Neuronal stem cell (in vitro differentiated cells): Measurements from ENCODE around the gene C1QTNF6.

ENCODE experiments used
- DNase-seq: peaks from one replicate; pipeline ENCODE4 v3.0.0-alpha.2; 2013; ENCODE audit warnings: low spot score
- H2AFZ ChIP-seq: one replicate; pipeline ENCODE4 v1.6.1; 2013; ENCODE audit warnings: mild to moderate bottlenecking, low read length, inconsistent platforms
- H2AK5ac ChIP-seq: 2 replicates; pipeline ENCODE4 v1.6.1; 2013; ENCODE audit warnings: low read depth, mild to moderate bottlenecking, inconsistent platforms, low read length, moderate library complexity, mixed read lengths
- H2BK120ac ChIP-seq: 2 replicates; pipeline ENCODE4 v1.6.1; 2013; ENCODE audit warnings: low read depth, mild to moderate bottlenecking, inconsistent platforms, low read length, moderate library complexity, mixed read lengths
- H2BK12ac ChIP-seq: one replicate; pipeline ENCODE4 v1.6.1; 2013; ENCODE audit warnings: low read length, inconsistent platforms
- H2BK15ac ChIP-seq: 2 replicates; pipeline ENCODE4 v1.6.1; 2013; ENCODE audit warnings: mild to moderate bottlenecking, low read length, inconsistent platforms, mixed read lengths
- H2BK5ac ChIP-seq: one replicate; pipeline ENCODE4 v1.6.1; 2013; ENCODE audit warnings: inconsistent platforms, mild to moderate bottlenecking, low read length, moderate library complexity
- H3K14ac ChIP-seq: one replicate; pipeline ENCODE4 v1.6.1; 2013; ENCODE audit warnings: low read length, inconsistent platforms
- H3K18ac ChIP-seq: 2 replicates; pipeline ENCODE4 v1.6.1; 2013; ENCODE audit warnings: low read length, inconsistent platforms
- H3K23ac ChIP-seq: 2 replicates; pipeline ENCODE4 v1.6.1; 2013; ENCODE audit warnings: low read depth, mild to moderate bottlenecking, mixed read lengths, low read length, inconsistent platforms; ENCODE audit not compliant: poor library complexity
- H3K27ac ChIP-seq: replicated peaks from 3 replicates; pipeline ENCODE4 v1.5.1; 2013; ENCODE audit warnings: low read length, inconsistent platforms
- H3K27me3 ChIP-seq, 3 experiments: 2 replicates each; pipeline ENCODE4 v1.6.1; 2013; ENCODE audit warnings: low read length in 3 of 3, mild to moderate bottlenecking in 2 of 3, inconsistent platforms in 1 of 3, low read depth in 1 of 3, mixed read lengths in 1 of 3, moderate library complexity in 1 of 3; ENCODE audit not compliant: control insufficient read depth in 3 of 3, insufficient read depth in 3 of 3
- H3K36me3 ChIP-seq, 2 donors: replicated peaks in 1 of 2; 2 replicates each; pipeline ENCODE4 v1.6.1; 2013; ENCODE audit warnings: low read length in 2 of 2; ENCODE audit not compliant: control insufficient read depth in 2 of 2, insufficient read depth in 2 of 2
- H3K4ac ChIP-seq: 2 replicates; pipeline ENCODE4 v1.6.1; 2013; ENCODE audit warnings: inconsistent platforms, mild to moderate bottlenecking, low read length, moderate library complexity
- H3K4me1 ChIP-seq, 2 donors: 1 replicate in 1 of 2; 2 replicates in 1 of 2; pipeline ENCODE4 v1.6.1; 2013; ENCODE audit warnings: low read length in 2 of 2, low read depth in 1 of 2; ENCODE audit not compliant: control insufficient read depth in 2 of 2, insufficient read depth in 1 of 2
- H3K4me2 ChIP-seq: one replicate; pipeline ENCODE4 v1.6.1; 2013; ENCODE audit warnings: mild to moderate bottlenecking, low read length, inconsistent platforms; ENCODE audit not compliant: insufficient read depth, poor library complexity, severe bottlenecking
- H3K4me3 ChIP-seq, 2 donors: 2 replicates each; pipeline ENCODE4 v1.5.1; 2013; ENCODE audit warnings: low read length in 2 of 2, mild to moderate bottlenecking in 2 of 2, inconsistent platforms in 1 of 2, moderate library complexity in 1 of 2
- H3K79me1 ChIP-seq: one replicate; pipeline ENCODE4 v1.6.1; 2013; ENCODE audit warnings: low read depth, mild to moderate bottlenecking, inconsistent platforms, low read length, moderate library complexity
- H3K9ac ChIP-seq: one replicate; pipeline ENCODE4 v1.6.1; 2013; ENCODE audit warnings: mild to moderate bottlenecking, low read depth, low read length, inconsistent platforms; ENCODE audit not compliant: poor library complexity
- H3K9me3 ChIP-seq, 2 donors: replicated peaks in 1 of 2; 2 replicates each; pipeline versions ENCODE3 to v1.6.1; 2013; ENCODE audit warnings: low read length in 2 of 2, mild to moderate bottlenecking in 2 of 2, inconsistent platforms in 1 of 2, low read depth in 1 of 2, mixed read lengths in 1 of 2, moderate library complexity in 1 of 2; ENCODE audit not compliant: control insufficient read depth in 2 of 2, insufficient read depth in 1 of 2
- H4K8ac ChIP-seq: one replicate; pipeline ENCODE4 v1.6.1; 2013; ENCODE audit warnings: low read depth, mild to moderate bottlenecking, inconsistent platforms, low read length, moderate library complexity
- H4K91ac ChIP-seq: one replicate; pipeline ENCODE4 v1.6.1; 2013; ENCODE audit warnings: low read length, low read depth, mild to moderate bottlenecking, inconsistent platforms; ENCODE audit not compliant: poor library complexity
- WGBS, 2 donors: extraction: QIAGEN DNeasy Blood & Tissue Kit; methylation state at CpG; one replicate each; pipeline ENCODE4 v1.1.7; 2013; ENCODE audit warnings: missing lambda C conversion rate in 2 of 2, mixed read lengths in 1 of 2; ENCODE audit not compliant: insufficient read length in 2 of 2, insufficient replicate concordance in 1 of 2; ENCODE audit errors: extremely low coverage in 2 of 2; 5-methylcytosine and 5-hydroxymethylcytosine counted together

The C1QTNF6 gene

GRCh38 chr22:37169947-37170688 lies 17.9 kb downstream of the C1QTNF6 start:
- Histone ChIP-seq H3K9me3 (no peaks in the 10 kb centered on the region), H3K23ac (no peak overlapping the region), H3K9ac (no peak overlapping the region), H2AFZ (no peak overlapping the region), H3K14ac (no peak overlapping the region), H3K79me1 (no peaks in the 10 kb centered on the region), H3K4me1 (peaks cover 4 to 9% of the 10 kb centered on the region in 2 donors), H3K18ac (no peak overlapping the region), H2AK5ac (no peak overlapping the region), H2BK15ac (no peak overlapping the region), H3K27me3 (no peaks in the 10 kb centered on the region), H3K4me3 (no peak overlapping the region), H3K4me2 (no peak overlapping the region), H3K4ac (no peak overlapping the region), H2BK12ac (no peak overlapping the region), H4K91ac (no peak overlapping the region), H2BK120ac (no peak overlapping the region), H3K27ac (no peak overlapping the region), H3K36me3 (no peaks in the 10 kb centered on the region), H2BK5ac (no peak overlapping the region), H4K8ac (no peak overlapping the region)
- DNase-seq = no peak
- no CpG with 5 or more reads among the region's 10 CpGs for WGBS, 2 donors

GRCh38 chr22:37169406-37169805 lies 18.6 kb downstream of the C1QTNF6 start:
- Histone ChIP-seq H3K4me3 (no peak overlapping the region), H4K91ac (no peak overlapping the region), H2AFZ (no peak overlapping the region), H3K36me3 (no peaks in the 10 kb centered on the region), H3K9me3 (no peaks in the 10 kb centered on the region), H3K79me1 (no peaks in the 10 kb centered on the region), H3K14ac (no peak overlapping the region), H3K23ac (no peak overlapping the region), H2BK120ac (no peak overlapping the region), H3K9ac (no peak overlapping the region), H3K4me1 (peaks cover 4 to 9% of the 10 kb centered on the region in 2 donors), H3K4ac (no peak overlapping the region), H3K4me2 (no peak overlapping the region), H2AK5ac (no peak overlapping the region), H2BK12ac (no peak overlapping the region), H3K18ac (no peak overlapping the region), H2BK5ac (no peak overlapping the region), H3K27ac (no peak overlapping the region), H4K8ac (no peak overlapping the region), H2BK15ac (no peak overlapping the region), H3K27me3 (no peaks in the 10 kb centered on the region)
- no CpG with 5 or more reads among the region's 8 CpGs for WGBS, 2 donors
- no peak for DNase-seq

GRCh38 chr22:37167981-37168647 lies 19.9 kb downstream of the C1QTNF6 start:
- Histone ChIP-seq H2BK120ac (no peak overlapping the region), H3K4me3 (peak overlapping the region in 1 of 2 donors; percentile 3), H3K4me2 (no peak overlapping the region), H3K36me3 (no peaks in the 10 kb centered on the region), H3K9ac (no peak overlapping the region), H2AFZ (no peak overlapping the region), H3K23ac (no peak overlapping the region), H2AK5ac (no peak overlapping the region), H2BK5ac (no peak overlapping the region), H4K8ac (no peak overlapping the region), H3K79me1 (no peaks in the 10 kb centered on the region), H3K27ac (no peak overlapping the region), H3K27me3 (no peaks in the 10 kb centered on the region), H3K4me1 (peaks cover 4 to 12% of the 10 kb centered on the region in 2 donors), H2BK12ac (no peak overlapping the region), H3K18ac (no peak overlapping the region), H3K4ac (no peak overlapping the region), H3K14ac (peak overlapping the region; percentile 50), H2BK15ac (no peak overlapping the region), H4K91ac (no peak overlapping the region), H3K9me3 (no peaks in the 10 kb centered on the region)
- DNase-seq = no peak
- WGBS, 2 donors = no CpG with 5 or more reads among the region's 8 CpGs

GRCh38 chr22:37167176-37167980 lies 20.7 kb downstream of the C1QTNF6 start:
- Histone ChIP-seq H3K18ac (peak overlapping the region; percentile 21), H3K79me1 (no peaks in the 10 kb centered on the region), H3K4me2 (no peak overlapping the region), H2AK5ac (peak overlapping the region; percentile 72), H3K9ac (no peak overlapping the region), H4K8ac (no peak overlapping the region), H2BK12ac (peak overlapping the region; percentile 41), H3K9me3 (no peaks in the 10 kb centered on the region), H3K23ac (no peak overlapping the region), H3K36me3 (no peaks in the 10 kb centered on the region), H3K4me3 (no peak overlapping the region), H2BK5ac (no peak overlapping the region), H3K4me1 (peaks cover 4 to 12% of the 10 kb centered on the region in 2 donors), H2BK120ac (no peak overlapping the region), H3K27me3 (no peaks in the 10 kb centered on the region), H4K91ac (no peak overlapping the region), H3K14ac (no peak overlapping the region), H2BK15ac (peak overlapping the region; percentile 88), H2AFZ (peak overlapping the region; percentile 36), H3K27ac (no peak overlapping the region), H3K4ac (no peak overlapping the region)
- DNase-seq = no peak
- WGBS, 2 donors = no CpG with 5 or more reads among the region's 17 CpGs
